Astrocyte of the cerebellum (primary cell): ENCODE measurements around the gene OR2AT4.
"Not testable (repeated sequence)": the region's sequence is repeated elsewhere in the genome, so short reads cannot be mapped to it uniquely, and the experiment has no call there.

Source experiments
- DNase-seq: peaks from one replicate; pipeline ENCODE4 v3.0.0-alpha.2; 2011; ENCODE audit warnings: low read depth
- H3K4me3 ChIP-seq: 2 replicates; pipeline ENCODE4 v1.5.1; 2011; ENCODE audit warnings: mild to moderate bottlenecking, low read depth, low read length, moderate library complexity
- in situ Hi-C: cut with HindIII; loops from 2 replicates; pipeline ENCODE4 v1.10.0; 2017; ENCODE audit warnings: low sequenced_read_pairs
- TF ChIP-seq, protein P1 (sequence below): IDR thresholded peaks from 2 replicates; pipeline ENCODE4 v1.5.1; 2012; ENCODE audit warnings: low read length, low read depth, moderate library complexity, mild to moderate bottlenecking; ENCODE audit errors: missing control alignments

OR2AT4 gene

DNA sequence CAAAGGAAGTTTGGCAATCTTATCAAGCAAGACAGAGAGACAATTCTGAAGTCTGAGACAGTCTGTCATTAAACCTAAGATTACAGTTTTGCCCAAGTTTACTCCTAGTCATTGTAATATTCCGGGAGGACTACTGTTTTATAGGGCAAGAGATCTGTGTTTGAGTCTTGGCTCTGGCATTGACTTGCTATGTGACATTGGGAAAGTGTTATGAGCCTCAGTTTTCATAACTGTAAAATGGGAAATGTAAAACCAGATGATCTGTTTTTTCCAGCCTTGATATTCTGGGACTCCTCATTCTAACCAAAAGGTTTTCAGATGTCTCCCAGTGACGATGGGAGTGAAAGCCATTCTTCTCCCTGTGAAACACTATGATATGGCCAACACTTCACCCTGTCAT lies 29.9 kb upstream of the OR2AT4 start:
- H3K4me3 ChIP-seq, result no peak overlapping the region
- in situ Hi-C loops, result no loop called here
- DNase-seq, result no peak
- TF ChIP-seq, protein P1, sequence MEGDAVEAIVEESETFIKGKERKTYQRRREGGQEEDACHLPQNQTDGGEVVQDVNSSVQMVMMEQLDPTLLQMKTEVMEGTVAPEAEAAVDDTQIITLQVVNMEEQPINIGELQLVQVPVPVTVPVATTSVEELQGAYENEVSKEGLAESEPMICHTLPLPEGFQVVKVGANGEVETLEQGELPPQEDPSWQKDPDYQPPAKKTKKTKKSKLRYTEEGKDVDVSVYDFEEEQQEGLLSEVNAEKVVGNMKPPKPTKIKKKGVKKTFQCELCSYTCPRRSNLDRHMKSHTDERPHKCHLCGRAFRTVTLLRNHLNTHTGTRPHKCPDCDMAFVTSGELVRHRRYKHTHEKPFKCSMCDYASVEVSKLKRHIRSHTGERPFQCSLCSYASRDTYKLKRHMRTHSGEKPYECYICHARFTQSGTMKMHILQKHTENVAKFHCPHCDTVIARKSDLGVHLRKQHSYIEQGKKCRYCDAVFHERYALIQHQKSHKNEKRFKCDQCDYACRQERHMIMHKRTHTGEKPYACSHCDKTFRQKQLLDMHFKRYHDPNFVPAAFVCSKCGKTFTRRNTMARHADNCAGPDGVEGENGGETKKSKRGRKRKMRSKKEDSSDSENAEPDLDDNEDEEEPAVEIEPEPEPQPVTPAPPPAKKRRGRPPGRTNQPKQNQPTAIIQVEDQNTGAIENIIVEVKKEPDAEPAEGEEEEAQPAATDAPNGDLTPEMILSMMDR, result no peak

DNA sequence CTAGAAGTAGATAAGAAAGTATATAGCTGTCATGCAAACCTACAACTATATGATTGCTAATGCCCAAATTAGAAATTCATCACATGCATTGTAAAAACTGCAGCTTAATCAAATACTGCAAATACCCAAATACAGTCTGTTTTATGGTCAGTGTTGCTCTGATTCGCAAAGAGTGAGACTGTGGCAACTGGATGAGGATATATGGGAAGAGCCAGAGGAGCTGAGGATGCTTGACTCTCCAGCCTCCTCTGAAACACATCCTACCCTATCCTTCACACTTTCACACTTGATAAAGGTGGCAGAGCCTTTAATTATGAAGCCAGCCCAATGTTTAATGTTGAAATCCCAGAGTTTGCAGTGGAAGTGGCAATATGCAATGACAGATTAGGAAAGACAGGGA lies 21.9 kb upstream of the OR2AT4 start:
- in situ Hi-C loops, result no loop called here
- TF ChIP-seq, protein P1, result no peak
- no peak overlapping the region for H3K4me3 ChIP-seq
- DNase-seq, result no peak

DNA sequence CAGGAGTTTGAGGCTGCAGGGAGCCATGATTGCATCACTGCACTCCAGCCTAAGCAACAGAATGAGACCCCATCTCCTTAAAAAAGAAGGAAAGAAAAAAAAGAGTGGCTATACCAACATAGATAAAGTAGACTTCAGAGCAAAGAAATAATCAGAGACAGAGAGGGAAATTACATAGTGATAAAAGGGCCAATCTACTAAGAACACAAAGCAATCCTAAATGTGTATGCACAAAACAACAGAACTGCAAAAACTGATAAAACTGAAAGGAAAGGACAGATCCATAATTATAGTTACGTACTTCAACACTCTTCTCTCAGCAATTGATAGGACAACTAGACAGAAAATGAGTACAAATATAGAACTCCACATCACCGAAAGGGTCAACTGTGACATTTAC lies 17.8 kb upstream of the OR2AT4 start:
- TF ChIP-seq, protein P1, result no peak
- in situ Hi-C loops, result no loop called here

DNA sequence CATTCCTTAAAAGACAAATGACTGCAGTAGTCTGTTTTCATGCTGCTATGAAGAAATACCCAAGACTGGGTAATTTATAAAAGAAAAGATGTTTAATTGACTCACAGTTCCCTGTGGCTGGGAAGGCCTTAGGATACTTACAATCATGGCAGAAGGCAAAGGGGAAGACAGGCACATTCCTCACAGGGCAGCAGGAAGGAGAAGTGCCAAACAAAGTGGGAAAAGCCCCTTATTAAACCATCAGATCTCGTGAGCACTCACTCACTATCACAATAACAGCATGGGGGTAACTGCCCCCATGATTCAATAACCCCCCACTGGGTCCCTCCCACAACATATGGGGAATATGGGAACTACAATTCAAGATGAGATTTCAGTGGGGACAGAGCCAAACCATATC lies 16.4 kb upstream of the OR2AT4 start:
- H3K4me3 ChIP-seq, result no peak overlapping the region
- TF ChIP-seq, protein P1, result no peak
- in situ Hi-C loops, result no loop called here
- DNase-seq, result no peak

More for the DNA sequence above, 17.8 kb upstream of the OR2AT4 start:
- H3K4me3 ChIP-seq, result no peak overlapping the region
- no peak for DNase-seq

DNA sequence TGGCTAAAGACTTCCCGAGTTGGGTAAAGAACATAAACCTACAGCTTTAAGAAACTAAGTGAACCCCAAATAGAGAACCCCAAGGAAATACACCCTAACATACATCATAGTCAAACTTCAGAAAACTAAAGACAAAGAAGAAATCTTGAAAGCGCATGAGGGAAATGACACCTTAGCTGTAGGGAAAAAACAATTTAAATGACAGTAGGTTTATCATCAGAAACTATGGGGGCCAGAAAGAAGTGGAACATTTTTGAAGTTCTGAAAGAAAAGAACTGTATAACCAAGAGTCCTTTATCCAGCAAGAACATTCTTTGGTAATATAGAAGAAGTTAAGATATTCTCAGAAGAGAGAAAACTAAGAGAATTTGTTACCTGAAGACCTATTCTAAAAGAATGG lies 15.5 kb upstream of the OR2AT4 start:
- in situ Hi-C loops, result no loop called here
- TF ChIP-seq, protein P1, result no peak
- DNase-seq, result no peak
- H3K4me3 ChIP-seq, result no peak overlapping the region

DNA sequence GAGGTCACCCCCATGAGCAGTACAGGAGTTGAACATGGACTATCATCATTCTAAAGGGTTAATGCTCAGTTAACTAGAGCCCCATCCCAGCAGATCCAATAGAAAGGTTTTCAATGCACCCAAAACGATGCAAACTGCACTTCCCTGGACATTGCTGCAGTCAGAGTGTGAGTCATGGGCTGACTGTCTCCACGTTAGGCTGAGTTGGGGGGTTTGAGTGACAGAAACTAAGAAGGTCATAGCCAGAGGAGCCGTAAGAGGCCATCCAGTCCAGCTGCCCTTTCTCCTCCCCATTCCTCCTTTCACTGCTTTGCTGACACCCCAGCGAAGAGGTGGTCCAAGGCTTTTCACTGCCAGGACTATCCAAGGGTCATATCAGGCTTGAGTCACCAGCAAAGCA lies 10.5 kb upstream of the OR2AT4 start:
- DNase-seq, result no peak
- no peak overlapping the region for H3K4me3 ChIP-seq
- TF ChIP-seq, protein P1, result no peak
- in situ Hi-C loops, result no loop called here

DNA sequence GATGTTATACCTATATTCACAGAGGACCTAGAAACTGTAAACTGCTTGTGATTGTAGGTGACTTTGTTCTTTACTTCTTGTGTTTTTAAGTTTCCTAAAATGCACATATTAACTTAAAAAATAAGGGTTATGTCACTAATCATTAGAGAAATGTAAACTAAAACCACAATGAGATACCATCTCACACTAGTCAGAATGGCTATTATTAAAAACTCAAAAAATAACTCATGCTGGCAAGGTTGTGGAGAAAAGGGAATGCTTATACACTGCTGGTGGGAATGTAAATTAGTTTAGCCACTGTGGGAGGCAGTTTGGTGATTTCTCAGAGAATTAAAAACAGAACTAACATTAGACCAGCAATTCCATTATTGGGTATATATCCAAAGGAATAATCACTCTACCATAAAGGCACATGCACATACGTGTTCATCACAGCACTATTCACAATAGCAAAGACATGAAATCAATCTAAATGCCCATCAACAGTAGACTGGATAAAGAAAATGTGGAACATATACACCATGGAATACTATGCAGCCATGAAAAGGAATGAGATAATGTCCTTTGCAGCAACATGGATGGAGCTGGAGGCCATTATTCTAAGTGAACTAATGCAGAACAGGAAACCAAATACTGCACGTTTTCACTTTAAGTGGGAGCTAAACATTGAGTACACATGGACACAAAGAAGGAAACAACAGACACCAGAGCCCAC lies 9.4 kb upstream of the OR2AT4 start:
- DNase-seq, H3K4me3 ChIP-seq, in situ Hi-C loops: not testable (repeated sequence)
